Muscle layer of duodenum (tissue), 2 donors: ENCODE results near the gene TAGLN.
"Not testable (repeated sequence)": the region's sequence is repeated elsewhere in the genome, so short reads cannot be mapped to it uniquely, and the experiment has no call there.

Source experiments
- H3K27ac ChIP-seq: one replicate; pipeline ENCODE4 v1.7.0; 2013; ENCODE audit warnings: mild to moderate bottlenecking, low read length
- H3K27me3 ChIP-seq: one replicate; pipeline ENCODE4 v1.7.0; 2013; ENCODE audit warnings: low read depth, mild to moderate bottlenecking, control low read depth, low read length
- H3K36me3 ChIP-seq, 2 donors: one replicate each; pipeline ENCODE4 v1.7.0; 2013; ENCODE audit warnings: low read length in 2 of 2, control low read depth in 1 of 2, mild to moderate bottlenecking in 1 of 2; ENCODE audit not compliant: insufficient read depth in 2 of 2, control insufficient read depth in 1 of 2
- H3K4me1 ChIP-seq, 2 donors: one replicate each; pipeline ENCODE4 v1.7.0; 2013; ENCODE audit warnings: low read length in 2 of 2, mild to moderate bottlenecking in 2 of 2, control low read depth in 1 of 2, moderate library complexity in 1 of 2; ENCODE audit not compliant: insufficient read depth in 2 of 2, control insufficient read depth in 1 of 2
- H3K4me3 ChIP-seq, 2 donors: one replicate each; pipeline ENCODE4 v1.7.0; 2013; ENCODE audit warnings: low read length in 2 of 2, low read depth in 1 of 2, mild to moderate bottlenecking in 1 of 2
- H3K9me3 ChIP-seq, 2 donors: one replicate each; pipeline ENCODE4 v1.7.0; 2013; ENCODE audit warnings: low read length in 2 of 2, control low read depth in 1 of 2, mild to moderate bottlenecking in 1 of 2; ENCODE audit not compliant: control insufficient read depth in 1 of 2
- donor health status: healthy.

Gene TAGLN

DNA sequence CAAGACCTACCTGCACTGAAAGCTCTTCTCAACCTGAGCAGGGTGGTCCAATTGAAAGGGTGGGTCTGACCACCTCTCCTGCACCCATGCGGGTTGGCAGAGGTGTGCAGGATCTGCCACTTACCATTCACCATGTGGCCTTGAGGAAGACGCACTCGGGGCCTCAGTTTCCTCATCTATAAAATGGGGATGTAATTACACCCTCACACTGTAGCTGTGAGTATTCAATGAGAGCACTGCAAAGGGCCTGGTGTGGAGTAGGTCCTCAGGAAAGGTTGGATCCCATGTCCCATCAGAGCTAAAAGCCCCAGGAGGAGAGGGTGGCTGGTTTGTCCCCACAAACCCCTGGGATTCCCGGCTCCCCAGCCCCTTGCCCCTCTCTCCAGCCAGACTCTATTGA lies 557 bp upstream of the TAGLN start:
- peak overlapping the region; percentile 49 to 88 for H3K4me3 ChIP-seq

DNA sequence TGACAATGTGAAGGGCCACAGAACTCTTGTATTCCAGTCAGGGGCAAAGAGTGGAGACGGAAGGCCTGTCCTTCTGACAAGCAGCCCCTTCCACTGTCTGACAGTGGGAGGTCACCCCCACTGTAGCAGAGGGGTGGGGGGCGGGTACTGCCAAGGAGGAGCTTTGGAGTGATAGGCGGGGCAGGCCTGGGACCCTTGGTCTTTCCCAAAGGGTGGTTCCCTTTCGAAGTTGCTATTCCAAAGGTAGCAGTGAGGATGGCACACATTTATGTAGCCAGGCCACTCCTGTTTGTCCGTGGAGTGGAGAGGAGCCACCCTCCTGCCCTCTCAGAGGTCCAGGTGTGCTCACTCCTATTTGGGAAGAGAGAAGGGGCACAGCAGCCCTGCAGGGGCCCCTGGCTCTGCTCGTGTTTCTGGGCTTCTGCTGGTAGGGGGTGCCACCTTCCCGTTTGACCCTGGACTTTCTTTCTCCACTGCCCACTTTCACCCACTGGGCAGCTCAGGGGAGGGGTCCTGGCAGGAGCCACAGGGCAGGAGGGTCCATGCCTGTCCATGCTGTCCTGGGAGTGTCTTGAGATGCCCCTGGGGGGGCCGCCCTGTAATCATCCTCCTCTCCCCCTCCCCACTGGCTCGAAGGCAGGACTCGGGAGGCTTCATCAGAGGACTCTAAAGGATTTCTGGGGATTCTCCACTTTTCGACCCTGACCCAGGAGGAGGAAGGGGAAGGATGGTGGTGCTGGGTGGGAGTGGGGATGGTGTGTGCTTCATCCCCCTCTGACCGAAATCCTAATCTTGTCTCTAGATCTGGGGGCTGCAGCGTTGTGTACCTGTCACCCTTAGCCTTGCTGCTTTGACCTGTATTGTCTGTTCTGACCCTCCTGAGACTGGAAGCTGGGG lies 994 bp downstream of the TAGLN start:
- peak overlapping the region; percentile 88 to 90 for H3K4me3 ChIP-seq
- peaks cover 31 to 33% of the 10 kb centered on the region in 2 donors for H3K36me3 ChIP-seq
- peak overlapping the region; percentile 97 for H3K27ac ChIP-seq
- H3K4me1 ChIP-seq, result peaks cover 8 to 38% of the 10 kb centered on the region in 2 donors
- no peaks in the 10 kb centered on the region for H3K9me3 ChIP-seq
- no peaks in the 10 kb centered on the region for H3K27me3 ChIP-seq

More for the DNA sequence above, 557 bp upstream of the TAGLN start:
- Histone ChIP-seq H3K27ac (peak overlapping the region; percentile 98), H3K27me3 (no peaks in the 10 kb centered on the region), H3K9me3 (no peaks in the 10 kb centered on the region), H3K4me1 (peaks cover 8 to 22% of the 10 kb centered on the region in 2 donors), H3K36me3 (peaks cover 15 to 20% of the 10 kb centered on the region in 2 donors)

DNA sequence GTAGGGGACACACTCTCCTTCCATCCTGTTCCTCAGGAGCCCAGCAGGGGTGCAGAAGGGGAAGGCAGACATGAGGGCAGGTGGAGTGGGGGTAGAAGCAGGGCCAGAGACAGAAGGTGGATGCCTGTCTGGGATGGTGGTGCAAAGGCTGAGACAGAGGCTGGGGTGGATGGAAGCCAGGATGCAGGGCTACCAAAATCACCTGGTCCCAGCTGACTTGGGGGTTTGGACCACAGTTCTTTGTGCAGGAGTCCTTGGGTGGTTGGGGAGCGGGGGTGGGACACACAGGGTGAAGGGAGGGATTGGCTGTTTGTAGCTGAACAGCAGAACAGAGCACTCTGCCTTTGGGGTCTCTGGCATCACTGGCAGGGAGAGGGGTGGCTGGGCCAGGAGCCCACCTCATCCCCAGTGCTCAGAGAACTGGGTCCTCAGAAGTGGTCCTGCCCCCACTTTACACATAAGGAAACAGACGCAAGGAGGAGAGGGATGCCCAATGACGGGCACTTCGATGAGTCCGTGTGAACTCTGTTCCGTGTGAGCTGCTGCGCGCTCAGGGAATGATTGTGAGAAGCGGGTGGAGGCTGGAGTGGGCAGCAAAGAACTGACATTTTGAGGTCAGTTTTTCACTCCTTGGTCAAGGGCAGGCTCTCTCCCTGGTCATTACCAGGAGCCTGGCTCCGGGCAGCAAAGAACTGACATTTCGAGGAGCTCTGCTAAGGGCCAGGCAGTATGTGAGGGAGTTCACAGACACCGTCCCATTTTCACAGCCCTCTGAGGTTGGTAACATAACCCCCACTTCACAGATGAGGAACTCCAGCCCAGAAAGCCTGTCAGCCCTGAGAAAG lies 1.9 kb downstream of the TAGLN start:
- Histone ChIP-seq H3K4me3 (peak overlapping the region; percentile 88 to 90), H3K9me3 (no peaks in the 10 kb centered on the region), H3K27ac (peak overlapping the region; percentile 97), H3K36me3 (peaks cover 30 to 31% of the 10 kb centered on the region in 2 donors), H3K4me1 (peaks cover 8 to 41% of the 10 kb centered on the region in 2 donors), H3K27me3 (no peaks in the 10 kb centered on the region)

DNA sequence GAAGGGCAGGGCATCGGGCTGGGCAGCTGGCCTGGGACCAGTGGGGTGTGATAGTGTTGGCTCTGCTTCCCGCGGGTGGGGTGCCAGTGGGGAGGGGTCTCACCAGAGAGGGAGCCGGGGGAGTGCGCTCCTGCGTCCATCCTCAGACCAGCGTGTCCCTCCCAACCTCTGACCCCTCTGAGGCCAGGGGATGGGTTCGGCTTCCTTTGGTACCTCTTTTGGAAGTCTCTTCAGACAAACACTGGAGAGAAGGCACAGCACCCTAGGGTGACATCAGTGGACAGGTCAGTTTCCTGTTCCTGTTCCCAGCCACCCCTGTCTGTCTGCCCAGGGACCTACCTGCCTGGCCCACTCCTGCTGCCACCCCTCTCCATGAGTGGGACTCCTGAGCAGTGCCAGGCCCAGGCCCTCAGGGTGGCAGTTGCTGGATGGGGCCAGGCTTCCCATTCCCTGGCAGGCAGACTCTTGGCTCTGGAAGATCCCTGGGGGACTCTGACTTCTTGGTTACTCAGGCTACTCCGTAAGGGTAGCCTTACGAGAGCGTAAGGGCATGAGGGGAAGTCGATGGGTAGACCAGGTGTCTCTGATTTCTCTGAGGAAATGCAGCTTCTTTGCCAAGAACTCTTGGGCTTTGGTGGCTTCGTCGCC lies 2.6 kb downstream of the TAGLN start:
- peak overlapping the region; percentile 88 to 90 for H3K4me3 ChIP-seq
- H3K4me1 ChIP-seq, result peaks cover 8 to 41% of the 10 kb centered on the region in 2 donors
- peaks cover 27 to 30% of the 10 kb centered on the region in 2 donors for H3K36me3 ChIP-seq
- peak overlapping the region; percentile 97 for H3K27ac ChIP-seq
- H3K9me3 ChIP-seq, result no peaks in the 10 kb centered on the region
- H3K27me3 ChIP-seq, result no peaks in the 10 kb centered on the region

DNA sequence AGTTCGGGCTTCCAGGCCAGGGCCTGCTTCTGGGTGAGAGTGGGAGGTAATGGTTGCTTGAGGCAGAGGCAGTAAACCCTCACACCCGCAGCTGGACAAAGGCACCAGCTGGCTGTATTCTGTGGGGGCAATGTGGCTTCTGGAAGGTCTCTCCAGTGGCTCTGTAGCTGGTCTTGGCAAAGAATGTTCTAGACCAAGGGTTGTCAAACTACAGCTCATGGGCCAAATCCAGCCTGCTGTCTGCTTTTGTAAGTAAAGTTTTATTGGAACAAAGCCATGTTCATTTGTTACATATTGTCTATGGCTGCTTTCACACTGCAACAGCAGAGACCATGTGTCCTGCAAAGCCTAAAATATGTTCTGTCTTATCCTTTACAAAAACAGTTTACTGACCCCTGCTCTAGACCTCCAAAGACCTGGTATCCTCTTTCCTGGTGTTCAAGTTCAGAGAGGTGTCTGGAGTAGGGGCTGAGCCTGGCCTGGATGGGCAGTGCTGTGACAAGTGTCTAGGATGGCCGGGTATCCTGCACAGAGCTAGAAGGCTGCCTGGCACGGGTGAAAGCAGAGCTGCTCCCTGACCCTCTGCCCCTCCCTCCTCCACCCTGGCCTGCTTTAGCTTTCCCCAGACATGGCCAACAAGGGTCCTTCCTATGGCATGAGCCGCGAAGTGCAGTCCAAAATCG lies 3.4 kb downstream of the TAGLN start:
- H3K36me3 ChIP-seq, result peaks cover 27 to 30% of the 10 kb centered on the region in 2 donors
- no peaks in the 10 kb centered on the region for H3K9me3 ChIP-seq
- peak overlapping the region; percentile 88 to 90 for H3K4me3 ChIP-seq
- no peaks in the 10 kb centered on the region for H3K27me3 ChIP-seq
- peaks cover 8 to 37% of the 10 kb centered on the region in 2 donors for H3K4me1 ChIP-seq
- peak overlapping the region; percentile 97 for H3K27ac ChIP-seq

DNA sequence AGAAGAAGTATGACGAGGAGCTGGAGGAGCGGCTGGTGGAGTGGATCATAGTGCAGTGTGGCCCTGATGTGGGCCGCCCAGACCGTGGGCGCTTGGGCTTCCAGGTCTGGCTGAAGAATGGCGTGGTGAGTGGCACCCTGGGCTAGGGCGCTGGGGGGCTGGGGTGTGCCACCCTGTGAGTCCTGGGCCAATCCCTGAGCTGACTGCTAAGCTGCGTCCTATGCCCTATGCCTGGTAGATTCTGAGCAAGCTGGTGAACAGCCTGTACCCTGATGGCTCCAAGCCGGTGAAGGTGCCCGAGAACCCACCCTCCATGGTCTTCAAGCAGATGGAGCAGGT lies 3.9 kb downstream of the TAGLN start:
- no peaks in the 10 kb centered on the region for H3K27me3 ChIP-seq
- peaks cover 7 to 33% of the 10 kb centered on the region in 2 donors for H3K4me1 ChIP-seq
- peak overlapping the region; percentile 32 for H3K27ac ChIP-seq
- peaks cover 27 to 30% of the 10 kb centered on the region in 2 donors for H3K36me3 ChIP-seq
- H3K4me3 ChIP-seq, result peak overlapping the region; percentile 88 to 90
- H3K9me3 ChIP-seq, result no peaks in the 10 kb centered on the region

DNA sequence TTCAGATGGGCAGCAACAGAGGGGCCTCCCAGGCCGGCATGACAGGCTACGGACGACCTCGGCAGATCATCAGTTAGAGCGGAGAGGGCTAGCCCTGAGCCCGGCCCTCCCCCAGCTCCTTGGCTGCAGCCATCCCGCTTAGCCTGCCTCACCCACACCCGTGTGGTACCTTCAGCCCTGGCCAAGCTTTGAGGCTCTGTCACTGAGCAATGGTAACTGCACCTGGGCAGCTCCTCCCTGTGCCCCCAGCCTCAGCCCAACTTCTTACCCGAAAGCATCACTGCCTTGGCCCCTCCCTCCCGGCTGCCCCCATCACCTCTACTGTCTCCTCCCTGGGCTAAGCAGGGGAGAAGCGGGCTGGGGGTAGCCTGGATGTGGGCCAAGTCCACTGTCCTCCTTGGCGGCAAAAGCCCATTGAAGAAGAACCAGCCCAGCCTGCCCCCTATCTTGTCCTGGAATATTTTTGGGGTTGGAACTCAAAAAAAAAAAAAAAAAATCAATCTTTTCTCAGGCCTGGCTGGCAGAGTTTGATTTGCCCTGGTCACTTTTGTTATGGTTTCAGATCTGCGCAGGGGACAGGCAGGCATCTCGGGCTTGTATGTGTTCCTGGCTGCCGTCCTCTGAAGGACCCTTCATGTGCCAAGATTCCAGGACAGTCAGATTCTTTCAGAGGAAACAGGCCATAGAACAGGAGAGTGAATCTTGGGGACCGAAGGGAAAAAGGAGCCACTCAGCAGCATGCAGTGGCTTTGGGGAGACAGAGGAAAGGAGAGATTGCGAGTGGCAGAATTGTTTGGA lies 5.3 kb downstream of the TAGLN start:
- peaks cover 27 to 30% of the 10 kb centered on the region in 2 donors for H3K36me3 ChIP-seq
- H3K27ac ChIP-seq, result peak overlapping the region; percentile 69
- H3K9me3 ChIP-seq, result no peaks in the 10 kb centered on the region
- peak overlapping the region; percentile 88 to 90 for H3K4me3 ChIP-seq
- no peaks in the 10 kb centered on the region for H3K27me3 ChIP-seq
- peaks cover 0 to 26% of the 10 kb centered on the region in 2 donors for H3K4me1 ChIP-seq

DNA sequence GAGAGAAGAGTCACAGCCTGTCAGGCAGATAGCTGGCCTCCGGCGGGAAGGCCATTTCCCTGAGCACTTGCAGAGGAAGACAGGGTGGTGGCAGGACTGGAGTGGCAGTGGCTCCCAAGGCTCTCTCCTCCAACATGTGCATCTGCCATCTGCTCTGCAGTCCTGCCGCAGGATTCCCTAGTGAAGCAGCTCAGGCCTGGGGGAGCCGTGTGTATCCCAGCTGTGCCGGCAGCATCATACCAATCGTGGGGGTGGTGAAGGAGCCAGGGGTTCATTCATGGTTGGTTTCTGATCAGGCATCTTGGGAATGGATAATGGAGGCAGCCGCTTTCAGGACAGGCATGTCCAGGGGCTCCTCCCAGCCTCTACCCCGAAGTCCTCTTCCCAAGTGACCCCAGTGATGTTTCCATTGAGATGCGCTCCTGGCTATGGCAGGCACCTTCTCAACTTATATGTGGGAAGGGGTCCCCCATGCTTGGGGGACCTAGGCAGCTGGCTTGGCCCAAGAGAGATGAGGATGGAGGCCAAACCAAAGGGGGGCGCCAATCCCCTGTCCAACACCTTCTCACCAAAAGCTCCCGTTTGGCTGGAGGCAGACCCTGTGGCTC lies 6.1 kb downstream of the TAGLN start:
- Histone ChIP-seq H3K4me3 (peak overlapping the region in 1 of 2 donors; percentile 43), H3K27ac (peak overlapping the region; percentile 69), H3K9me3 (no peaks in the 10 kb centered on the region), H3K36me3 (peaks cover 27 to 30% of the 10 kb centered on the region in 2 donors), H3K4me1 (peaks cover 0 to 26% of the 10 kb centered on the region in 2 donors), H3K27me3 (no peaks in the 10 kb centered on the region)

DNA sequence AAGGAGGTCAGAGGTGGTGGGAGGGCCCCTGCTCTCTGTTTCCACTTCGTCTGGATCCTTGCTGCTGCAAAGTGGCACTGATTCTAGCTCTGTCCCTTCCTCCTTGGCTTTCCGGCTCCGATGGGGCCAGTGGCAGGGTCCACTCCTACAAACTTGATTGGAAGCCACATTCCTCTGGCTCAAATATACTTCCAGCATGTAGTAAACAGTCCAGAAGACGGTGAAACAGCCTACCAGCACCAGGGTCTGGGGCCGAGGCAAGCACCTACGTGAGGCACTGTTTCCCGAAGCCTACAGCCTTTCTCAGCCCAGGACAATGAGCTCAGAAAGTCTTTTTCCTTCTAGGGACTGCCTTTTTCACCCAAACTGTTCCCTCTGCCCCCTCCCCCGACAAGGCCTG lies 6.9 kb downstream of the TAGLN start:
- not testable (repeated sequence) for H3K27ac ChIP-seq, H3K9me3 ChIP-seq, H3K4me3 ChIP-seq, H3K27me3 ChIP-seq
- Histone ChIP-seq H3K4me1 (peaks cover 0 to 26% of the 10 kb centered on the region in 2 donors), H3K36me3 (peaks cover 27 to 30% of the 10 kb centered on the region in 2 donors)

DNA sequence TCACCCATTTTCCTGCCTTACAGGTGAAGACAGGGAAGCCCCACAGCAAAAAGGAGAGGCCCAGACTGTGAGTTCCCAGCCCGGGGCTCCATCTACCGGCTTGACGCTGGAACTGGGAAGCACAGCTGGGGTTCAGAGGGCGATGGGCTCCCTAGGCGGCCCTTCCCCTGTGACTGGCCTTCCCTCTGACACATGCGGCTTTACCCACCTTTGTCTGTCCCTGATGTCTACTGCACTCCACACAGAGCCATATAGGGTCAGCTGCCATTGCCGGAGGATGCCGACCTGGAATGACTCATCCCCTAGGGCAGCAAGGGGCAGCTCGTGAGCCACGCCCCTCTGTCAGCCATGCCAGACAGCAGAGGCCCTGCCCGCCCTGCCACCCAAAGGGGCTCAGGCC lies 7.7 kb downstream of the TAGLN start:
- not testable (repeated sequence) for H3K9me3 ChIP-seq, H3K4me3 ChIP-seq, H3K27me3 ChIP-seq, H3K27ac ChIP-seq
- Histone ChIP-seq H3K4me1 (peaks cover 0 to 26% of the 10 kb centered on the region in 2 donors), H3K36me3 (peaks cover 26 to 27% of the 10 kb centered on the region in 2 donors)
